Frontal cortex (tissue), 4 donors: ENCODE measurements around the gene GNAZ. TPM values are rescaled to one million over a fixed set of nuclear protein-coding genes. Genes with fewer than 3 reads are reported as not detected.

ENCODE experiments used
- DNase-seq, 2 donors: peaks; one replicate each; pipeline ENCODE4 v3.0.0; 2012; ENCODE audit warnings: low spot score in 2 of 2
- FAIRE-seq: peaks from 2 replicates; lab custom pipeline; 2012; peaks lifted over from hg19 to GRCh38; lab: Jason Lieb, UNC
- total RNA-seq: library from RNA; depleted of rRNA; stranded (reverse); fragments of >200 nt; gene quantifications from one replicate; pipeline ENCODE4 v1.2.3, GENCODE V29; 2014
- donor health status: control.
- donor health status: control.
- donor health status: control.

GNAZ gene
- total RNA-seq, 1 donor from 2014 or later, result 183 TPM

GRCh38 chr22:23073526-23074229 lies 3.4 kb downstream of the GNAZ start:
- DNase-seq (no peak), FAIRE-seq (no peak)

DNA sequence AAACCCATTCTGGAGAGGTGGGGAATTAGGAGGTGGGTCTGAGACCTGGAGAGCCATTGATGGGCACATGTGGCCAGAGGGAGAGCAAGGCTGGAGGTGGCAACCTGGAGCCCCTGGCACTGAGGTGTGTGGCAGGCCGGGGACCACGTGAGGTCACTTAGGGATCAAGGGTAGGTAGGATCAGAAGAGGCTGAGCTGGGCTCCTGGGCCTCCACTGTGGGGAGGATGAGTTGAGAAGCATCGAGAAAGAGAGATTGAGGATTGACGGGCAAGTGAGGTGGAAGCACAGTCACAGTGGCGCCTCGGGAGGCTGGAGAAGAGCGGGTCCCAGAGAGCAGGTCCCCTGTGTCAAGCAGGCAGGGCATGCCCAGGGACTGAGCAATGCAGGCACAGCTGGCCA lies 4.1 kb downstream of the GNAZ start:
- DNase-seq (no peak), FAIRE-seq (no peak)

DNA sequence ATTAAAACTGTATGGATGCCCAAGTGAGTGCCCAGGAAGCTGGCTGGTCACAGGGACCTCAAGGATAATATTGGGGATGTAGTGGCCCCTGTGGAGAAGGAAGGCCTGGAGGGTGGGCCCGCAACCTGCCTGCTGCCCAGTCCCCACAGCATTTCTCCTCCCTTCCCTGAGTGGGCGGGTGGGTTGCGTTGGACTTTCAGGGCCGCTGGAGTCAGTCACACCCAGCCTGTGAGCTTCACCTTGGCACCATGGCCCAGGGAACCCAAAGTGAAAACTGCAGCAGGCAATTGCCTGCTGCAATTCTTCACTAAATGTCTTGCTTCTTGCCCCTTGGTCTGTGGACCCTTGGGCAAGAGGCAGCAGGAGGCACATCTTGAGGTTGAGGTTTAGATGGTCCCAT lies 4.7 kb downstream of the GNAZ start:
- DNase-seq, result no peak
- no peak for FAIRE-seq

DNA sequence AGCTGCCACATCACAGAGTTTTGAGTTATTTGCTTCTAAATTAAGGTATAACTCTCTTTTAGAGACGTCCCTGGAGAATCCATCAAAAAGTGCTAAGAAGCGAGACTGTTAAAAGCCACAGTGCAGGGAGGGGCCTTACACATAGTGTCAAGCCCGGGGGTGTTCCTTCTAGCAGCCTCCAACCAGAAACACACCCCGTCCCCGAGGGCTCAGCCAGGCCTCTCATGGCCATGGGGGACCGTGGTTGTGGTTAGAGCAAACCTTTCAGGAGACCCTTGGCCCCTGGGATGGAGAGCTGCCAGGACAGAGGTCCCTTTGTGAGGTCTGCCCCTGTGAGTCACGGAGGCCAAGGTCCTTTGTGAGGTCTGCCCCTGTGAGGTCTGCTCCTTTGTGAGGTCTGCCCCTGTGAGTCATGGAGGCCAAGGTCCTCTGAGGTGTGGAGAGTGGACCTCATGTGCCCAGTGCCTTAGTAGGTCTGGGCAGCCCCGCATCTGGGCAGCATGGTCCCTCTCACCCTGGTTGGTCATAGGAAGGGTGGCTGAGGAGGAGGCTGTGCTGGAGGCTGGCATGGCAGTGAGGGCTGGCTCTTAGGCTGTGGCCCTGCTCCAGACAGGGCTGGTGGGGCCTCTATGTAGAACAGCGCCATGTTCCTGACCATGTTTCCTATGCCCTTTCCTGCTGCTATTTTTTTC lies 5.4 kb downstream of the GNAZ start:
- FAIRE-seq, result no peak
- DNase-seq, result no peak

DNA sequence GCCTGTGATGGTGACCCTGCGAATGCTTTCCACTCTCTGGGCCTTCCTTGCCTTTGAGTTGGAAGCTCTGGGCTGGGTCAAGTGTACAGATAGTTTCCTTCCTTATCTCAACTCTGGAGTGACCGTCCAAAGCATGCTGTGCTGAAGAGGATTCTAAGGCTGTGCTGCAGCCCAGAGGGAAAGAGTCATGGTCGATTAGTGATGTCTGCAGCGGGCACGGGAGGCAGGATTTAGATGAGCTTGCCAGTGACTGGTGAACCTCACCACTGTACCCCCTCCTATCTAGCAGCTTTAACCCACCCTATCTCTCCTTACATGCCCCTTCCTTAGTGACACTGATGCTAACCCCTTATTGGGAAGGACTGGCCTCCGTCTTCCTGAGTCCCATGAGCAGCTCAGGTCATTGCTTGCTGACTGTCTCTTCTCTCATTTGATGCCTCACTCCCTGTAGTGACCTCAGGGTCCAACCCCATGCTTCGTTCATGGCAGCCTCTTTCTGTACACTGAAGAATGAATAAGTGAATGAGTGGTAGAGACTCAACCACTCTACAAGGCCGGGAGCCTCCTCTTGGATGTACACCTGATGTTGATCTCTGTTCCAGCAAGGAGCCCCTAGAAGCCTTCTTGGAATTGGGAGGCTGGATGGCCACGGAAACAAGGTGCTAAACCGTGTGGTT lies 6.7 kb downstream of the GNAZ start:
- DNase-seq (no peak), FAIRE-seq (no peak)

DNA sequence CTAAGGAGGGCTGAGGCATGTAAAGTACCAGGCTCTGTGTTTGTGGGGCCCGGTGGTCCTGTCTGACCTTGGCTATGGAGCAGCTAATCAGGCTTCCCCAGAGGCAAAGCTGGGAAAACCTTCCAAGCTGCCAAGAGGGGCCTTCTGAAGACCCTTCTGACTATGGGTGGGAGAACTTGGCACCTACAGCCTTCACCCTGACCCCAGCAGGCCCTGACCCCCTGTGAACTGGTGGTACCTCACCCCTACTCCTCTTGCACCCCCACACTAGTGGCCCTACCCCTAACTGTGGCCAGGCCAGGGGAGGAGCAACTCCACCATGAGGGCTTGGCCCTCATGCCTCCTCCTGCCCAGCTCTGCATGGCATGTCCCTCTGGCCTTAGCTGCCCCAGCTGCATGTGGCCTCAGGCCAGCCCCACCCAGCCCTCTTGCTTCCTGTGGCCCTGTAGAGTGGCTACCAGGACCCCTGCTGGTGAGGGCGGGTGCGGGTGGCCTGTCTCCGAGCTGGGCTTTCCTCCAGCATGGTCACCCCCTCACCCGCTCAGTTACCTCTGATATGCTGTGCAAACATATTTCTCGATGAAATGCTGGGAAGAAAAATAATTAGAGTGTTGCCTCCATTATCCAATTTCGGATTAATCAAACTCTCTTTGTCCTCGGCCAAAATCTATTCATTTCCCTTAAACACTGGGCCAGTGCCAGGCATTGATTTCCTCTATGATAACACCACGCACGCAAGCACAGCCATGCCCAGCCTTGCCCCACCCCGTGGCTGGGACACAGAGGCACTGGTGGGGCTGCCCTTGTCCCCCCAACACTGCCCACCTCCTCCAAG lies 7.5 kb downstream of the GNAZ start:
- DNase-seq (no peak), FAIRE-seq (no peak)

DNA sequence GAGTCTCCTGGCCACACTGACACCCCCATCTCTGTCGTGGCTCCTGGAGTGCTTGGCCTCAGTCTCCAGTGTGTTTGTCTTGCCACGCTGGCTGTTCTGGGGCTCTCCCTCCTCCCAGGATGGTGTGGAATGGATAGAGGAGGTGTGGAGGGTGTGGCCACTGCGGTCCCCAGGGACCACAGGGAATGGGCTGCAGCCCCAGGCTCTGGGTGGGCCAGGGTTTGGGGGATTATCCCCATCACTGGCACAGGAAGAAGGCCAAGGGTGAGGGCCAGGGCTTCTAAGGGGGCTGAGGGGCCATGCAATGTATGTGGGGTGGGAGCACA lies 8.1 kb downstream of the GNAZ start:
- FAIRE-seq, result no peak

GRCh38 chr22:23079240-23079768 lies 9.0 kb downstream of the GNAZ start:
- DNase-seq (no peak), FAIRE-seq (no peak)

More for the DNA sequence above, 8.1 kb downstream of the GNAZ start:
- no peak for DNase-seq

DNA sequence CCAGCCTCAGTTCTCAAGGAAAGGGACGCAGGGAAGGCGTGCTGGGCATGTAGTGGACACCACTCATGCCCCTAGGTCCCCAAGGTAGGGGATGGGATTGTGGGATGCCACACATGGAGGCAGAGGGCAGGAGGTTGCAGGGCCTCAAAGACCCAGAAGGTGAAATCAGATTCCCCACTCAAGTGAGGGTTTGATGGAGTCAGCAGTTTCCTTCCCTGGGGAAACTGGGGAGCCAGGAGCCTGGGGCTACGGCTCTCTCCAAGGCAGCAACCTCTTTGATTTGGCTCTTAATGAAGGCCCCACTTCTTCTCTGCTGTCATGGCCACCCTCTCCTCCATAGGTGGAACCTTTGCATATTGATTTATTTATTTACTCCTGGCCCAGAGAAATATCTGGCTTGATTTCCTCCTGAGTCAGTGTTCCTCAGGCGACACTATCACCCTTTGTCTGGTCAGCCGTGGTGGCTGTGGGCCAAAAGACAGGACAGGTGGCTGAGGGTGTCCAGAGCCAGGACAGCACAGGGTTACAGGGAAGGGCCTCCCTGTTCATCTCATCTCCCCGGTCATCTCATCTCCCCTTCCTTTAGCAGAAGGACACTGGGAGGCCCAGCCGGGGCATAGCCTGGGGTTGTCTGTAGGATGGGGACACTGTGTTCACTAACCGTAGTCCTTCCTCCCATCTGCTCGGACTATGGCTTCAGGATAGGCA lies 9.6 kb downstream of the GNAZ start:
- FAIRE-seq (no peak), DNase-seq (no peak)

DNA sequence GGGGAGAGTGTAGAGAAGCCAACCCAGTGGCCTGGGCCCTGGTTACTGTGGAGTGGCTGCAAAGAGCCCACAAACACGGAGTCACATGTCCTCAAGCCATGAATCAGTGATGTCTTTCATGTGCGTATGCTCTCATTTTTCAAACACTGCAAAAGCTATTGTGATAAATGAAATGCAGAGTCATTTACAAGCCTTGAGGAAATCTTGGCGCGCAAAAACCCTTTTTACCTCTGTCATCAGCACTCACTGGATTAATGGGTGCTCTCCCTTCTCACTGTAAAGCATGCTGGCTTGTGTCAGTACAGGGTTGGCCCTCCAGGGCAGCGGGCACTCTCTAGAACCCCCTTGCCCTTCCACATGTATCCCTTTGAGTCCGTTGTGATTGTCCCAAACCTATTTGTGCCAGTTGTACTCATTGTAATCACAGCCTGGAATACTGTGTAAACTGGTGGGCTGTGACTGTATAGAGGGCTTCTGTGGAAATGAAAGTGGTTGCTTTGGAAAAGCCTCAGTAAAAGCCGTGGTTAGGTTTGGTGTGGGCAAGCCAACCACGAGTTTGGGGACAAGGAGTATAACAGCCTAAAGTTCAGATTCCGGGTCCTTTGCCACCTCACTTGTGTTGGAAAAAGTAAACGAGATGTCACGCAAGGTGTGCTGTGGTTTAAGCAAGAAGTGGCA lies 10.4 kb downstream of the GNAZ start:
- no peak for DNase-seq
- FAIRE-seq, result no peak

DNA sequence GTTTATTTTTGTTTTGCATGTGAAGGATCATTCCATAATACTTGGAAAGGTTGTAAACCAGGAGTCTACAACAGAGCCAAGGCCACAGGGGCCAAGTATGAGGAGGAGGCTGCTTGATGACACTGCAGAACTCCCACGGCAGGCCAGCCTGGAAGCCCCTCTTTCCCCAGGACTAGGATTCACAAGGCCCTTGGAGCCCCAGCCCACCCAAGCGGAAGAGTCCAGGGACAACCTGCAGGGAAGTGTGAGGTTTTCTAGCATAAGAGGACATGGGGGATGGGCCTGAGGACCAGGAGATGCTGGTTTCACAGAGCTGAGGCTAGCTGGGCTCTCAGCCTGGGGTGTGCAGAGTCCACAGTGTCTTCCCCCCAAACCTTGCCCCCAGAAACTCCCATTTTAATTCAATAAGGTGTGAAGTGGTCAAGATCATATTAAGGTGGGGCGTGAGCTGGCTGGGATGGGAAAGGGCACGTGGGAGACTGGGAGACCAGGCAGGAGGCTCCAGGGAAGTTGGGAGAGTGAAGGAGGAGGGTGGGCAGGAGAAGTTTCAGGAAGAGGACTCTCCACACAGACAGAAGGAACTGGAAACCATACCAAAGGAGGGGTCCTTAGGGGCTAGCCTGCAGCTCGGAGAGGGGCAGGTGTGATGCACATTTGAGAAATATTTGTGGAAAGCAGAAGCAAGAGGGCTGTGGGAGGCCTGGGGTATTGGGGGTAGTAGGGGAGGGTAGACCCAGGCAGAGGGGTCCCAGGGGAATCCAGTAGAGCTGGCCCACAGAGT lies 12.4 kb downstream of the GNAZ start:
- DNase-seq, result no peak
- FAIRE-seq, result no peak

DNA sequence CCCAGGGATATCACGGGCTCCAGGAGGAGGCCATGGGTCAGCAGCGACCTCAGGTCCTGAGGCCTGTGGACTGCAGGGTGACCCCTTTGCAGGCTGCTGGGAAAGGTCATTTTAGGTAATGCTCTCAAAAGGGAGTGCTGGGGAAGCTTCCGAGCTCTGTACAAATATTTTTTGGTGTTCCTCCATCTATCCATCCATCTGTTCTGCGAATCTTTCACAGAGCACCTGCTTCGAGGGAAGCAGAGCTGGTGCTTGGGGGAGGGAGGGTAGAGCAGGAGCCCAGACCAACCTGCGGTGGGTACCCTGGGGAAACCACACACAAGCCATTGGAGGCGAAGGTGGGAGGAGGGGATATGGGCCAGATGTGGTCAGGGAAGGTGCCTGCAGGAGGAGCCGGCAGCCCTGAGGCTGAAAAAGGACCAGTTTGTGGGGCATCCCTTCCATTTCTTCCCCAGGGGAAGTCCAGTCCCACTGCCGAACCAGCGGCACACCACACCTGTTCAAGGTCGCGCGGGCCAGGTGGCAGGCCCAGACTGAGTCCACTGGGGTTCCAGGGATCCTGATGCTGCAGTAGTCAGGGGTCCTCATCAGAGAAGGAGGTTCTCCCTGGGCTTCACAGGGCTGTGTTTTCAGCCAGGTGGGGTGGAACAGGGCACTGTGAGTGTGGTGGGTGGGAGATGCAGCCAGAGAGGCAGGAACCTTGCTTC lies 13.1 kb downstream of the GNAZ start:
- DNase-seq (no peak), FAIRE-seq (no peak)

DNA sequence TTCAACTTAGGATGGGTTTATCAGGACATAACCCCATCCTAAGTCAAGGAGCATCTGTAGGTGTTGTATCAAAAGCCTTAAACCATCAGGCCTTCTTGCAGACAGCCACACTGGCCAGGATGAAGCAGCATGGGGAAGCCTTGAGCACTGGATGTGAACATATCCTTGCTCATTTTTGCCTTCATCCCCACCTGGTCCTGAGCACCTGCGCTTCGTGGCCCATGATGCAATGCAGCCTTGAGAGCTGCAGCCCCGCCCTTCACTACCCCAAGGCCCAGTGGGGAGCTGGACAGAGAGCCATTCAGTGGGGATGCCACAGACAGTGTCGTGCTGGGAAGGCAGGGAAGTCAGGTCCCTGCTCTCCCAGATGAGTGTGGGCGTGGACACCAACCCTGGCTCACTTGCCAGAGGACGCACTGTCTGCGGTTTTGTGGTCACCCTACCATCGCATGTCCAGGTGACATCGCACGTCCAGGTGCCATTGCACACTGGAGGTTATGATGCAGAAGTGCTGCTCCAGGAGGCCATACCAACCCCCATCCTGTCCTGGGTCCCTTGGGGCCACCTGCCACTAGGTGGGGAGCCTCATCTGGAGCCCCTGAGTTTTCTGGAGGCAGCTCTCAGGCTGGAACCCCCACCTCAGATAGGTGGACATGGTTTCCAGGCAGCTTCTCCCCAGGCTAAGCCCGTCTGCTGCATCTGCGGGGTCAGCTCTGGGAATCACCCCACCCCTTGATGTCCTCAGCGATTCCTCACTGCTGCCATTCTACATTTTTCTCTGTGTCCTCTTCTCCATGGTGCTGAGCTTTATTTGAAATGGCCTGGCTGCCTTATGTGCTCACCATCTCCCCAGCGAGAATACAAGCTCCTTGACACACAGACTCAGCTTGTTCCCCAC lies 14.4 kb downstream of the GNAZ start:
- no peak for FAIRE-seq
- no peak for DNase-seq

GRCh38 chr22:23085351-23085671 lies 15.0 kb downstream of the GNAZ start:
- DNase-seq, result no peak
- FAIRE-seq, result no peak

GRCh38 chr22:23085785-23086184 lies 15.5 kb downstream of the GNAZ start:
- FAIRE-seq (no peak), DNase-seq (no peak)

DNA sequence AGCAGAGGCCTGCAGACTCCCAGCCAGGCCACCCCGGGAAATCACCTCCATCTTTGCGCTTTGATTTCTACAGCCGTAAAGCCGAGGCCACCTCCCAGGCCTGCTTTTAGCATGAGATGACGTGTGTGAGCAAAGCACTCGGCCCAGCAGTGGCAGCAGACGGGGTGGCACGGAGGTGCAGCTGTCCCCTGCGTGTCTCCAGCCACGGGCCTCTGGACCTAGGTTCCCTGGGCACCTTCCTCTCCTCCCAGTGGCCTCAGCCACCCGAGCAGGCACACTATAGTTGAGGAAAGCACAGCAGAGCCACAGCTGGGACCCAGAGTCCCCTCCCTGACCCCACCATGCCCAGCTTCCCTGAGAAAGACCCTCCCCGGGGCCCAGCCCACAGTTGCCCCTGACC lies 15.9 kb downstream of the GNAZ start:
- DNase-seq (no peak), FAIRE-seq (no peak)

DNA sequence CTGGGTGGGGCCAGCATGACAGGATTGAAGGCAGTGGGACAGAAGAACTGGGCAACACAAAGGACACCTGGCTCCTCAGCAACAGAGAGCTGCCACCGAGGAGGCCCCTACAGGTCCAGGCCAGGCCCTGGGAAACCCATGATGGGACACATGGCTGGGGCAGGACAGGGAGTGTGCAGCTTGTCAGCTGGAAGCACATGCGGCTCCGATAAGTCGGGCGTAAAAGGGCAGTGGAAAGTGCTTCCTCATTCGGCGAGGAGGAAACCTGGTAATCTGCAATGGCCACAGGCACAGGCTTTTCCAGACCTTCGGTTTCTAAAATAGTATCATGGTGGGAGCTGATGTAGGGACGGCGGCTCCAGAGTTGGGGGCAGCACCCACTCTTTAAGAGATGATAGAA lies 16.5 kb downstream of the GNAZ start:
- FAIRE-seq, result no peak
- no peak for DNase-seq
